ENCODE measurements around the gene TLE5.
A peak's percentile ranks its signal among the peaks of the same experiment; 100 is the strongest.

The TLE5 gene

DNA sequence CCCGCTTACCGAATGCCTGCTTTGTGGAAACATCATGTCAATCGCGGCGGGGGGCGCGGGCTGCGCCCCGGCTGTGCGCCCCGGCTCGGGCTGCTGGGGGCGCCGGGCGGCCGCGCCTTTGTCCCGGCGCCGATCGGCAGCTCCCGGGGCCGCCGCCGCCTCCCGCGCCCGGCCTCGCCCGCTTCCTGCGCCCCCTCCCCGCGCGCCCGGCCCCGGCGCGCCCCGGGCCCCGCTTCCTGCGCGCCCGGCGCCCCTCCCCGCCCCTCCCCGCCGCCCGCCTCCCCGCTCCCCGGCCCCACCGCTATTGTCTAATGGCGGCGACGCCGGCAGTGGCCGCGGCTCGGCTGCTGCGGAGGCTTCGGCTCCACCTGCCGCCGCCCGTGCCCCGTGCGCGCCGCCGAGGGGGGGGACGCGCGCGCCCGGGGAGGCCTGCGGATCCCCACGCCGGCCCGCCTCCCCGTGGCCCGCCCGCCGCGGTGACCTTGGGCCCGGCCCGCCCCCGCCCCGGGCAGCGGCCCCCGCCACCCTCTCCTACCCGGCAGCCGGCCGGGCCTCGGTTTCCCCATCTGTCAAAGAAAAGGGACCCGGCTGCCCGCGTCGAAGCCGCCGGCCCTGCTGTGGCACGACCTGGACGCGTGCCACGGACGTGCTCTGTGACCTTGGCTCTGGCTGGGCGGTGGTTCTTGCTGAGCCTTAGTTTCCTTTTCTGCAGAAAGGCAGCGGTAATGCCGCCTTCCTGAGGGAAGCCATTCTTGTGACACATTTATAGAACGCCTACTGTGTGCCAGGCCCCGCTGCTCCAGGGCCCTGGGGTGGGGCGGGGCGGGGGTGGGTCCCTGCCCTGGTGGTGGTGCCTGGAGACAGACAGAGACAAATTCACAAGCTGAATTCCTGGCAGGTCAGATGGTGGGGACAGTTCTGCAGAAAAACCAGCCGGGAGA lies at the start of gene TLE5:
Gene TLE5 (minus strand): TSS at position 331 of the 941 bp plus-strand sequence. CDS start 295 bp downstream, at position 36.
- DNase-seq: peak; percentile 45

DNA sequence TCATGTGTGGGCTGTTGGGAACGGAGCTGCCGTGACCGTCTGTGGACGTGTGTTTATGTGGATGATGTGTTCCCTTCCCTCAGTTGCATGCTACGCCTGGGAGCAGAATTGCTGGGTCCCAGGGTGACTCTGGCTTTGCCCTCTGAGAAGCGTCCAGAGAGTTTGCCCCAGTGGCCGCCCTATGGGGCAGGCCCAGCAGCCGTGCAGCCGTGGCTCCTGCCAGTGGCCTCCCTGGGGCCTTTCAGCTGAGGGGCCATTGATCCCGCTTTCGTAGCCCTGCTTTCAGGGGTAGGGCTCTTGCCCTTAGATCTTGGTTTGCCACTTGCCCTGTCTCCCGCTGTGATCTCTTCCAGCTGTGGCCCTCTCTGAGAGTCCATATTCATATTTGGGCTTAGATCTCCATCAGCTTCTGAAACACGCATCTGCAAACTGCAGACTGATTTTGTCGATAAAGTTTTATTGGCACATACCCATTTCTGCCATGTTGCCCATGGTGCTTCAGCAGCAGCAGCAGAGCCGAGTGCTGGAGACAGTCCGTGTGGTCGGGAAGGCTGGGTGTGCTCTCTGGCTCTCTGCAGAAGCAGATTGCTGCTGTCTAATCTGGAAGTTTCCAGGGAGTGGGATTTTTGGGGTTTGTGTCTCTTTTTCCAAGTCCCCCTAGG lies 49.4 kb upstream of the TLE5 start:
- no peak for DNase-seq

DNA sequence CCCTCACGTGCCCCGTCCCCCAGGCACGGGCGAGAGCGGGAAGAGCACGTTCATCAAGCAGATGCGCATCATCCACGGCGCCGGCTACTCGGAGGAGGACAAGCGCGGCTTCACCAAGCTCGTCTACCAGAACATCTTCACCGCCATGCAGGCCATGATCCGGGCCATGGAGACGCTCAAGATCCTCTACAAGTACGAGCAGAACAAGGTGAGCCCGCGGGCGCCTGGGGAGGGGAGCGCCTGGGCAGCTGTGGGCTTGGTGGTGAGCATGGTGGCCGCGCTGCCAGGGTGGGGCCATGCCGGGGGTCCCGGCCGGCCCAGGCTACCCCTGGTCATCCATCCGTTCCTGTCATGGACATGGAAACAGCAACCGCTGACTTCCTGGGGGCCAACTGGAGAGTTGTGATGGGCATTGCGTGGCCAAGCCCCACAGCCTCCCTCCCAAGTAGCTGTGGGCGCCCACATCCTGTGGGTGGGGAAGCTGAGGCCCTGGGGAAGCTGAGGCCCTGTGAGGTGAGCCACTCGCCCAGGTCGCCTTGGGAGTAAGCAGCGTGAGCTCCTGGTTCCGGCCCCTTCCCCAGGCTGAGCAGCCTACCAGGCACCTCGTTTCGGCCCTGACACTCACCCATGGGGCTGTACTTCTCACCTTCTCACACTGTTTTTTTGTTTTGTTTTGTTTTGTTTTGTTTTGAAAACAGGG lies 48.0 kb upstream of the TLE5 start:
- no peak for DNase-seq

DNA sequence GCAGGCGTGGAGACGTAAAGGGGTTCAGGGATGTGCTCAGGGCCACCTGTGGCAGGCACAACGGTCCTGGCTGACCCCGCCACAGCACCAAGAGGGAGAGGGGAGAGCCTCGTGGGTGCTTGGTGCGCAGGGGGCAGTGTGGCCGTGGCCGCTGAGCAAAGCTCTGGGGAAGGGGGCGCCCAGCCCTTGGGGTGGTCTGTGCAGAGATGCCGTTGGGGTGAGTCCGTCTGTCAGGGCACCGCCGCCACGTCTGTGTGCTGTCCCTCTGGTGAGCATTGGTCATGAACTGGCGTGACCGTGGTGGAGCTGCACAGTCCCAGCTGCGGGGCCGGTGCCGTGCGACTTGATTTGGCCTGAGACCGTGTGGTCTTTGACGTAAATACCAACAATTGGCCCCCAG lies 47.2 kb upstream of the TLE5 start:
- DNase-seq: no peak

- peak; percentile 44 for DNase-seq
Observed at GRCh38 chr19:3108775-3109174, 46.5 kb upstream of the TLE5 start.

- DNase-seq: no peak
Observed at GRCh38 chr19:3107658-3108057, 45.4 kb upstream of the TLE5 start.

GRCh38 chr19:3106509-3107141 lies 44.3 kb upstream of the TLE5 start:
- no peak for DNase-seq

DNA sequence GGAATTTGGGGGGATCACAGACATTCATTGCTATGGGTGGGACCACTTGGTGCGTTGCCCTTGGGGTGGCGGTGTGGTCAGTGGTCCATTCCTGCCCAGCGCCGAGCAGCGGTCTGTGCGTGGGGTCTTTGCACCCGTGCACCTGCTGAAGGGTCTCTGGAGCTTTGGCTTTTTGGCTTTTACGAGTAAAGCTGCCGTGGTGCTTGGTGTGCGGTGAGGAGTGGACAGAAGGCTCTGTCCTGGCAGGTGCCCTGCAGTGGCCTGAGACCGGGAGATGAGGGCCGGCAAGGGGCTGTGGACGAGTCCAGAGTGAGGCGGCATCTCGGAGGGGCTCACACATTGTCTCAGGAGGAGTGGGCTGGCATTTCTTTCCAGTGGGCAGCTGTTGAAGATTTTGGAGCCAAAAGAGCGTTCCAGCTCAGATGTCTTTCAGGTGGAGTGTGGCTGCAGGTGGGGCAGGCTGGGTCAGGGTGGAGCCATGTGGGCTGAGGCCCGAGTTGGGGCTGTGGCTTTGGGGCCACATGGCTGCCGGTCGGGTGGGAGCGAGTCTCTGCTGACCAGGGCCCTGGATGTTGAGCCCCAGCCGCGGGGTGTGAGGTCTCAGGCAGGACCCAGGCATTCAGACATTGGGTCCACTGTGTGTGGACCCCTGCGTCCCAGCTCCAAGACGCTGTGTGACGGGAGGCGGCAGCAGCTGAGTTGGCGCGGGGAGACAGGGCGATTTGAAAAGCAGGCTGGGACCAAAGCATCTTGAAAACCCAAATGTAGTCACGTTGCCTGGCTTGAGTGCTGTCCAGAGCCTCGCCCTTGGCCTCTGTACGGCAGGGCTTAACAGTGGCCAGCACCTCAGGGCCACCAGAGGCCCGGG lies 43.6 kb upstream of the TLE5 start:
- no peak for DNase-seq

DNA sequence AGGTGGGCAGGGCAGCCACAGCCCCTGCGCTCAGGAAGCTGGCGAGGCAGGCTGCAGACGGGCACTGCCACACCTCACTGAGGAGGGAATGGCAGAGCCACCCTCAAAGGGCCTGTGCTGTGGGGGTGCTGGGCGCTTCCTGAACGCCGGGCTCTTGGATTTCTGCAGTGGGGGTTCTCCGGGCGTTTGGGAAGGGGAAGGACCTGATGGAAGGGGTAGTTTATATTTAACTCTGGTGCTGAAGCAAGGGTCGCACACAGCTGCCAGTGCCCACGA lies 42.4 kb upstream of the TLE5 start:
- DNase-seq: no peak

GRCh38 chr19:3102239-3103140 lies 40.2 kb upstream of the TLE5 start:
- no peak for DNase-seq

DNA sequence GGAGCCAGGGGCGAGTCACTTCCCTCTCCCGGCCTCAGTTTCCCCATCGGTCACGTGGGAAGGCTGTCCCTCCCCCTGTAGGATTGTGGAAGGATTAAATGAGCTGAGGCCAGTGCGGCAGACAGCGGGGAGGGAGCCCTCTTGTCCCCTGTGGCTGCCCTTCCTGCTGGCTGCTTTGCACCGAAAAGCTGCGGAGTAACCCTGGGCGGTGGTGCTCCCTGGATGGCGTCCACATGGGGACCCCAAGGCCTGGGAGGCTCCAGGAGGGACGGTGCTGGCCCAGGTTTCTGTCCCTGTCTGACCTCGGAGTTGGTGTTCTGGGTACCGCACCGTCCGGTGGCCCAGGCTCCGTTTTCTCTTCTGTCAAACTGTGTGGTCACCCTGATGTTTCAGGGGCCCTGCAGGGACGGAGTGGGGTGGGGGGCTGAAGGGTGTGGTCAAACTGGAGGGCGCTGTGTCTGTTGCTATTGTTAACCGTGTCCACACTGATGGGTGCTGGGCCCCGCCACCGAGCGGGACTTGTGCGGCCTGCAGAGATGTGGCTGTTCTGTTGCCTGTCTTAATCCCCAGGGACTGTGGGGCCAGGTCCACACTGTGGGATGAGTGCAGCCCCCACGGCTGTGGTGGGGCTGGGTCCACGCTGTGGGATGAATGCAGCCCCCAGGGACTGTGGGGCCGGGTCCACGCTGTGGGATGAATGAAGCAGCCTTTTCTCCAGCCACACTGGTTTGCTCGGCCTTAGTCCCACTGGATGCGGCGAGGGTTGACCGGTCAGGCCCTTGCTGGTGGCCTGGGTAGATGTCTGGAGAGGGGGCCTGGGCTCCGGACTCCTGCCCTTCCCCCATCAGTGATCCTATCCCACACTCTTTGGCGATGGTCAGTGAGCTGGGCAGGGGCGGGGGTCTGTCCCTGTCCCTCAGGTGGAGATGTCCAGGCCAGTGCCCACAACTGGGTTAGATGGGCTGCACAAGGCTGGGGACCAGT lies 38.7 kb upstream of the TLE5 start:
- DNase-seq: no peak

DNA sequence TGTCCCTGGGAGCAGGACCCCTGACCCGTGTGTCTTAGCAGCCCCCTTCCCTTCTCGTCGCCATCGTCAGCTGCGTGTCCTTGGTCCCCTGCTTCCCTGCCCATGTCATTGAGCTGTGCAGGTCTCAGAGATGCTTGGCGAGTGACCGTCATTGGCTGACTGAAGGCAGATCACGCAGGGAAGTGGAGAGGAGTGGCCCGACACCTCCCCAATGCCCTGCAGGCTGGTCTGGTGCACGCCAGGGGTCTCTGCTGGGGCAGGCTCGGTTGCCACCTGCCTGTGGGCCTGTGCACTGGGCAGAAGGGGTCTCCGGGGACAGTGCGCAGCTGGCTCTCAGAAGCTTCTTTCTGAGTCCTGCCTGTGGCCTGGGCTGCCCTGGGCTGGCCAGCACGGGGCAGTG lies 38.0 kb upstream of the TLE5 start:
- DNase-seq: no peak

- no peak for DNase-seq
Observed at GRCh38 chr19:3099347-3100145, 37.3 kb upstream of the TLE5 start.

DNA sequence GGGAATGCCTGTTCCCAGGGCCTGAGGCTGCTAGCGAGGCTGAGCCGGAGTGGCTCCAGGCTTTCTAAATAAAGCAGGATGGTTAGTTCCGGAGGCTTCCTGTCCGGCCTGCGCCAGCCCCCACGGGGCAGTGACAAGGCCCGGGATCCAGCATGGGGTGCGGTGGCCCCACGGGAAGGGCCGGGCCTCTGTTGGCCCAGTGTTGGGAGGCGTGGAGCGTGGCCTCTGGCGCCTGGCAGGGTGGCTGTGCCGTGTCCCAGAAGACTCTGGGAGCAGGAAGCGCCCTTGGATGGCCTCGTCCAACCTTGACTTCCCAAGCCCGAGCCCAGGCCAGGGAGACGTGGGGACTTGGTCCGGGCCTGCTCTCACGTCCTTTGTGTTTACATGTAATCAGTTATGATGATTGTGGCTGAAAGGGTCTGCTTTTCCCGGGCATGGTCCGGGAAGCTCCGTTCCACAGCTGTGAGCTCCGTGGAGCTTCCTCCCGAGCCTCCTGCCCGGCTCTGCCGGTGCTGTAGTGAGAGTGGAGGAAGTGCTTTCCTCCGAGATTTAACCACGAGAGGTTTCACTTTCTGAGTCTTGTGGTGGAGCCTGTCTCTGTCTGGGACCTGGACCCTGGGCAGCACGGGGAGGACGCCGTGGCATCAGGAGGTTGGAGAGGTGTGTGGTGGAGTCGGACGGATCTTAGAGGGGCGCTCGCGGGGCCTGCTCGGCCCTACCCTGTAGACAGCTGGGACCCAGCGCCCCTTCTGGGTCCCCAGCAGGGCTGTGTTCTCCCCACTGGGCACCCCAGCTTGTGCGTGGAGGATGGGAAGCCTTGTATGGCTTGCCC lies 36.4 kb upstream of the TLE5 start:
- no peak for DNase-seq

- DNase-seq: no peak
Observed at GRCh38 chr19:3098141-3098514, 35.8 kb upstream of the TLE5 start.

DNA sequence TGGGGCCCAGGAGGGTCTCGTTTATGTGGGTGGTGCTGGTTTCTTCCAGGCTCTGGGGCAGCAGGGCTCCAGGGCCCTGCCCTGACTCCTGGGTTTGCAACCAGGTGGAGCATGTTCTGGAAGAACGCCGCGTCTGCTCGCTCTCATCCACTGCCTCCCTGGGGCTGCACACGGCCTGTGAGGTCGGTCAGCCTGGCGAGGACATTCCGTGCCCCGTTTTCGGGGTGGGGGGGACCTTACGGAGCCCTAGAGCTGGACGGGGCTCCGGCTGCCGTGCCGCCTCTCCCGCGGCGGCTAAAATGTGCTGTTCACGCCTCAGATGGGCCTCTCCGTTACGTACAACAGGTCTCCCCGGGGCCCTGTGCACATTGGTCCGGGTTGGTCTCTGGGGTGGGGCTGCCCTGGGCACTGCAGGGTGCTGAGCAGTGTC lies 35.2 kb upstream of the TLE5 start:
- no peak for DNase-seq

GRCh38 chr19:3096902-3097326 lies 34.6 kb upstream of the TLE5 start:
- no peak for DNase-seq

- DNase-seq: no peak
Observed at GRCh38 chr19:3096267-3096901, 34.1 kb upstream of the TLE5 start.
